KOPT-K1 (cell line): Measurements from ENCODE around the gene CCAR1.
"Not testable (repeated sequence)": the region's sequence is repeated elsewhere in the genome, so short reads cannot be mapped to it uniquely, and the experiment has no call there.

ENCODE experiments used
- H3K27ac ChIP-seq: fragments of 200-600 bp; sonication (generic); 2 replicates; pipeline ENCODE4 v1.5.1; 2016; ENCODE audit warnings: antibody characterized with exemption, mild to moderate bottlenecking, low read depth, low read length; ENCODE audit not compliant: poor library complexity, severe bottlenecking
- H3K36me3 ChIP-seq: fragments of 200-600 bp; sonication (generic); 2 replicates; pipeline ENCODE4 v1.5.1; 2017; ENCODE audit warnings: antibody characterized with exemption, mild to moderate bottlenecking, low read length, moderate library complexity; ENCODE audit not compliant: insufficient read depth
- H3K9me3 ChIP-seq: fragments of 200-600 bp; sonication (generic); 2 replicates; pipeline ENCODE4 v1.5.1; 2017; ENCODE audit warnings: antibody characterized with exemption, low read length, mild to moderate bottlenecking; ENCODE audit not compliant: insufficient read depth, poor library complexity, severe bottlenecking

CCAR1 gene, protein sequence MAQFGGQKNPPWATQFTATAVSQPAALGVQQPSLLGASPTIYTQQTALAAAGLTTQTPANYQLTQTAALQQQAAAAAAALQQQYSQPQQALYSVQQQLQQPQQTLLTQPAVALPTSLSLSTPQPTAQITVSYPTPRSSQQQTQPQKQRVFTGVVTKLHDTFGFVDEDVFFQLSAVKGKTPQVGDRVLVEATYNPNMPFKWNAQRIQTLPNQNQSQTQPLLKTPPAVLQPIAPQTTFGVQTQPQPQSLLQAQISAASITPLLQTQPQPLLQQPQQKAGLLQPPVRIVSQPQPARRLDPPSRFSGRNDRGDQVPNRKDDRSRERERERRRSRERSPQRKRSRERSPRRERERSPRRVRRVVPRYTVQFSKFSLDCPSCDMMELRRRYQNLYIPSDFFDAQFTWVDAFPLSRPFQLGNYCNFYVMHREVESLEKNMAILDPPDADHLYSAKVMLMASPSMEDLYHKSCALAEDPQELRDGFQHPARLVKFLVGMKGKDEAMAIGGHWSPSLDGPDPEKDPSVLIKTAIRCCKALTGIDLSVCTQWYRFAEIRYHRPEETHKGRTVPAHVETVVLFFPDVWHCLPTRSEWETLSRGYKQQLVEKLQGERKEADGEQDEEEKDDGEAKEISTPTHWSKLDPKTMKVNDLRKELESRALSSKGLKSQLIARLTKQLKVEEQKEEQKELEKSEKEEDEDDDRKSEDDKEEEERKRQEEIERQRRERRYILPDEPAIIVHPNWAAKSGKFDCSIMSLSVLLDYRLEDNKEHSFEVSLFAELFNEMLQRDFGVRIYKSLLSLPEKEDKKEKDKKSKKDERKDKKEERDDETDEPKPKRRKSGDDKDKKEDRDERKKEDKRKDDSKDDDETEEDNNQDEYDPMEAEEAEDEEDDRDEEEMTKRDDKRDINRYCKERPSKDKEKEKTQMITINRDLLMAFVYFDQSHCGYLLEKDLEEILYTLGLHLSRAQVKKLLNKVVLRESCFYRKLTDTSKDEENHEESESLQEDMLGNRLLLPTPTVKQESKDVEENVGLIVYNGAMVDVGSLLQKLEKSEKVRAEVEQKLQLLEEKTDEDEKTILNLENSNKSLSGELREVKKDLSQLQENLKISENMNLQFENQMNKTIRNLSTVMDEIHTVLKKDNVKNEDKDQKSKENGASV

DNA sequence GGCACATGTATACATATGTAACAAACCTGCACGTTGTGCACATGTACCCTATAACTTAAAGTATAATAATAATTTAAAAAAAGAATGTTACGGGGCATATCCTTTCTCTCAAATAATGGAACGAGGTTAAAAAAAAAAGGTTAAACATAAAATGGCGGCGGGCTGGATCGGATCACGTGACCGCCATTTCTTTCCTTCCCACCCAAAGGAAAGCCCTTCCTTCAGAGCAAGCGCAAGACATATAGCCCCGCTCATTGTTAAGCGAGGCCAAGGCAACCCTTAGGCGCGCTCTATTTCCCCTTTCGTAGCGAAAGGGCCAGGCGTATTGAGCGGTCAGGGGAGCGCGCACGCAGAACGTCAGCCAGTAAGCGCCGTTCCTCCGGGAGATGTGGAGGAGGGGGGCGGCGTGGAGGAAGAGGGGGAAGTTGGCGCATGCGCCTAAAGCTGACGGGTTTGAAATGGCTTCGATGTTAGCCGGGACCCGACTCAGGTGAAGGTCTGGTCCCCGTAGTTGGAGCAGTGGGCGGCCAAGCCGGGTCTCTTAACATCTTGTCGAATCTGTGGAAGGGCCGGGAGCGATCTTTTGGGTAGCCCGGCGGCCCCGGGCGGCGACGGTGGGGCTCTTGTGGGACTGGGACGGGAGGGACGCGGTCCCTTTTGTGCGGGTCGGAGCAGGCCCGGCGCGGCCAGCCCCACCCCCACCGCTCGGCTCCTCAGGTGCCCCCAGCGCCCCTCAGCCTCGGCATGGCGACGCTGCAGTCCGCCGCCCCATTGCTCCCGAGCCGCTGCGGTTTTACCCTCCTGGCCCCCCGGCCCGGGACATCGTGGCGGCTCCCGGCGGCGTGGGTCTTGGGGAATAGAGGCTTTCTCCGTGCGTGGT, at the start of gene CCAR1:
CCAR1 (plus strand) TSS at position 447 of the 880 bp plus-strand sequence. CDS start 1,266 bp downstream, outside the sequence.
- Histone ChIP-seq H3K27ac (peak within 1 kb of the TSS; percentile 91), H3K9me3 (no peaks in the 10 kb centered on the region), H3K36me3 (peaks cover 35% of the 10 kb centered on the region)

DNA sequence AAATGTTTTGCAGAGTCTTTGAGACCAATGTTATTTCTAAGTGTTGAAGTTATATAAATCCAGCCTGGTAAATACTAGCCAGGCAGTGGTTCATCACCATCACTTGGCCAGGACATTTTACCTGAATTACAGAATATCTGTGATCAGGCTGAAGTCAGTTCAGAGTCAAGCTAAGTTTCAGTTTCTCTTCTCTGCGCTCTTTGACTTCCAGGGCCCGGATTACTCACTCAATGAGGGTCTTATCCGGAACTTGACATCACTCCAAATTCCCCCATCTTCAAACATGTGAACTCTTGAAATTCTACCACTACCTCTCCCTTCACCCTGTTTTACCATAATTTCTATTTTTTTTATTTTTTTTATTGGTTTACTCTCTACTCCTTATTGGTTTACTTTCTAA, 36.6 kb upstream of the CCAR1 start:
- H3K36me3 ChIP-seq: peaks cover 59% of the 10 kb centered on the region; the same call in 1 of the 2 replicates
- no peaks in the 10 kb centered on the region for H3K9me3 ChIP-seq
- no peak overlapping the region for H3K27ac ChIP-seq

DNA sequence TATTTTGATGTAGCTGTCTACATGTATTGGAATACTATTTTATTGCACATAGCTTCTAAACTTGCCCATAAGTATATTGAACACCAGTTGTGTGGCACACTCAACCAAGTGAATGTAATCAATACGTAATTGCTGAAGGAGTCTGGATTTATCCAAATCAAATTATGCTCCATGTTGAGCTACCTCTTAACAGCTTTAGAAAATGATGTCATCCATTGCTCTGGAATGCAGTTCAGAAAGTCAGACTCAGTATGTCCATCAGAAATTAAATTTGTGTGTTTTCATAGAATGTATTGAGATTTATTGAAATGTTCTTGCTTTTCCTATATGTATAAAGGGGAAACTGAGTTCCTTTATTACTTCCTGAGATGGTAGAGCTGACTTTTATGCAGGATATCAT, 25.0 kb upstream of the CCAR1 start:
- no peak overlapping the region for H3K27ac ChIP-seq
- H3K36me3 ChIP-seq: peaks cover 13% of the 10 kb centered on the region
- H3K9me3 ChIP-seq: no peaks in the 10 kb centered on the region

DNA sequence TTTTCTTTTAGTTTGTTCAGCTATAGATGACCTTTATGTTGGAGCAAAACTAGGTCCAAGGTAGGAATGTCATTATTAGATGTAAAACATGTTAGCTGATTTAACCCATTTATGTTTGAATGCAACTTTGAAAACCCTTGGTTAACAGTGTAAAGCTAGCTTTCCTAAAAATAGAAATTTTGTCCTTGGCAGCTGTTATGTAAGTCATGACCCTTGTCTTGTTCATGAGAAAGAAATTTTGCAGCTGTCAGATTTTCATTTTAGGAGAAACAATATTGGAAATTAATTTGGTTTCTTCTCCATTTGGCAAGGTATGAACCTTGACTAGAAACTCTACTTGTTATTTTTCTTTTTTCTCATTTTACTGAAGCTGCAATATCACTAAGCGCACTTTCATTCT, 23.9 kb upstream of the CCAR1 start:
- Histone ChIP-seq H3K27ac (no peak overlapping the region), H3K36me3 (peaks cover 2% of the 10 kb centered on the region; the same call in 1 of the 2 replicates), H3K9me3 (no peaks in the 10 kb centered on the region)

DNA sequence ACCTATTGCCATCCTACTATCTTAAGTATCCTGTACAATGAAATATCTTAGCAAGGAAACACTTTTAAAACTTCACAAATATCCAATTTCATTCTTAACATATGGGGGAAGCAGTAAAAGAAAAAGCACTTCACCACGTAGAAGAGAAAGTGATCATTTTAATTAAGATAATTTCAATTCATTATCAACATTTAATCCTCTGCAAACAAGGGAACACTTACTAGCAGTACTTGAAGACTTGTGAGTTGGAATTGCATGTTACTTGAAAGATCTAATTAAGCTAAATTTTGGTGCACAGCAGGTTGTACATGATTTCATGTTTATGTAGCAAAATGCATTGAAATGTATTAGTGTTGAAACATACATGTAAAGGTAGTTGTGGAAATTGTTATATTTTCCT, 20.8 kb upstream of the CCAR1 start:
- Histone ChIP-seq H3K36me3 (no peaks in the 10 kb centered on the region), H3K9me3 (no peaks in the 10 kb centered on the region), H3K27ac (no peak overlapping the region)

DNA sequence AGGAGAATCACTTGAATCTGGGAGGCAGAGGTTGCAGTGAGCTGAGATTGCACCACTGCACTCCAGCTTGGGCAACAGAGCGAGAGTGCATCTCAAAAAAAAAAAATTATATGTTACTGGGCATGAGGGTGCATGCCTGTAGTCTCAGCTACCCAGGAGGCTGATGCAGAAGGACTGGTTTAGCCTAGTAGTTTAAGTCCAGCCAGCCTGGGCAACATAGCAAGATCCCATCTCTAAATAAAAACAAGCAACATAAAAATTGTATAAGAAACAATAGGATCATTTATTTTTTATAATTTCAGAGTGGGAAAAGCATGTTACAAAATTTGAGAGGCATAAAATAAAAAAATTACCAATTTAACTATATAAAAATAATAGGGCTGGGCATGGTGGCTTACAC, 15.5 kb upstream of the CCAR1 start:
- Histone ChIP-seq H3K9me3 (no peaks in the 10 kb centered on the region), H3K27ac (no peak overlapping the region), H3K36me3 (no peaks in the 10 kb centered on the region)

DNA sequence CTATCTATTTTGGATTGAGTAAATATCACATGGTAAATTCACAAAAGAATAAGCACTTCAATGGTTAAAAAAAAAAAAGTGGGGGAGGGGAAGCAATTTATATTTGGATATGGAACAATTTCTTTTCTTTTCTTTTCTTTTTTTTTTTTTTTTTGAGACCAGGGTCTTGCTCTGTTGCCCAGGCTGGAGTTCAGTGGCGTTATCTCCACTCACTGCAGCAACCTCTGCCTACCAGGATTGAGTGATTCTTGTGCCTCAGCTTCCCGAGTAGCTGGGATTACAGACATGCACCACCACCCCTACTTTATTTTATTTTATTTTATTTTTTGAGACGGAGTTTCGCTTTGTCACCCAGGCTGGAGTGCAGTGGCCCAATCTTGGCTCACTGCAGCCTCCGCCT, 12.1 kb upstream of the CCAR1 start:
- not testable (repeated sequence) for H3K36me3 ChIP-seq, H3K9me3 ChIP-seq, H3K27ac ChIP-seq

DNA sequence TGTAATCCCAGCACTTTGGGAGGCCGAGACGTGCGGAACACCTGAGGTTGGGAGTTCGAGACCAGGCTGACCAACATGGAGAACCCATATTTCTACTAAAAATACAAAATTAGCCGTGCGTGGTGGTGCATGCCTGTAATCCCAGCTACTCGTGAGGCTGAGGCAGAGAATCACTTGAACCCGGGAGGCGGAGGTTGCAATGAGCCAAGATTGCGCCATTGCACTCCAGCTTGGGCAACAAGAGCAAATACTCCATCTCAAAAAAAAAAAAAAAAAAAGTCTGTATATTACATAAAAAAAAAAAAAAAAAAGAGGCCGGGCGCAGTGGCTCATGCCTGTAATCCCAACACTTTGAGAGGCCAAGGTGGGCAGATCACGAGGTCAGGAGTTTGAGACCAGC, 8.0 kb upstream of the CCAR1 start:
- H3K9me3 ChIP-seq, H3K36me3 ChIP-seq, H3K27ac ChIP-seq: not testable (repeated sequence)

DNA sequence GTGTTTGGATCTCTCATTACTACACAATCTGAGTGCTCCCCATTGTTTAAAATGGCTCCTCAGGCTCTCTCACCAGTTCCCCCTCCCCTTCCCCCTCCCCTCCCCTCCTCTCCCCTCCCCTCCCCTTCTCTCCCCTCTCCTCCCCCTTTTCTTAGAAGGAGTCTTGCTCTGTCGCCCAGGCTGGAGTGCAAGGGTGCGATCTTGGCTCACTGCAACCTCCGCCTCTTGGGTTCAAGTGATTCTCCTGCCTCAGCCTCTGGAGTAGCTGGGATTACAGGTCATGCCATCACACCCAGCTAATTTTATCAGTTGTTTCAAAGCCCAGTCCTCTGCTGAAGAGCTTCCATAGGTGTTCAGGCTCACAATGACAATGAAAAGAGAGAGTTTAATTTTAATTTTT, 3.6 kb upstream of the CCAR1 start:
- H3K9me3 ChIP-seq: no peaks in the 10 kb centered on the region
- H3K36me3 ChIP-seq: peaks cover 2% of the 10 kb centered on the region; the same call in 1 of the 2 replicates
- no peak overlapping the region for H3K27ac ChIP-seq

DNA sequence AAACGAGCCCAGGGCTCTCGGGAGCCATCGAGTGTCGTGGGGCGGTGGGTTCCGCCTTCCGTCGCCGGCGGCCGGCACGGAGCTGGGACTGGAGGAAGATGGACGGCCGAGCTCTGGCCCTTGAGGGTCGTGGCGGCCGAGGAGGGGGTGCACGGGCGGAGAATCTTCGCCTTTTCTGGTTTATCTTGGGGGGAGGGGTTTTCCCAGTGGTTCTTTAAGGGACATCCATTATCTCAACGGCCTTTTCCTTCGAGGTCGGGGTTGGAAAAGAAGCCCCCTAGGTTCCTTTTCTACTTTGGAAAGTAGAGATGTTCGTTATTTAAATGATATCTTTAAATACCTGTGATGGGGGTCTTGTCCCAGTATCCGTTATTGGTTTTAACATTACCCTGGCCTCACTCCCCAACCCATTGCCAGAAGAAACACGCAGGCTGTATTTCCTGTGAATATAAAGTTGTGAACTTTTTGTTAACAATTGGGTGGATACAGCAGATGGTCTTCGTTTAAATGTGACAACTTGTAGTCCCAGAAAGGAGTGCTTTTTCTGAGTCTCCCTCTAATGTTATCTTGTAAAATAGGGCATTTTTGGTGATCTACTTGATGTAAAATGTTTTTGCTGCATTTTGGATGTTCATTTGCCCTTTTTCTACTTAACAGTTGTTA, 765 bp downstream of the CCAR1 start:
- Histone ChIP-seq H3K9me3 (no peaks in the 10 kb centered on the region), H3K36me3 (peaks cover 42% of the 10 kb centered on the region), H3K27ac (peak overlapping the region; percentile 91)

DNA sequence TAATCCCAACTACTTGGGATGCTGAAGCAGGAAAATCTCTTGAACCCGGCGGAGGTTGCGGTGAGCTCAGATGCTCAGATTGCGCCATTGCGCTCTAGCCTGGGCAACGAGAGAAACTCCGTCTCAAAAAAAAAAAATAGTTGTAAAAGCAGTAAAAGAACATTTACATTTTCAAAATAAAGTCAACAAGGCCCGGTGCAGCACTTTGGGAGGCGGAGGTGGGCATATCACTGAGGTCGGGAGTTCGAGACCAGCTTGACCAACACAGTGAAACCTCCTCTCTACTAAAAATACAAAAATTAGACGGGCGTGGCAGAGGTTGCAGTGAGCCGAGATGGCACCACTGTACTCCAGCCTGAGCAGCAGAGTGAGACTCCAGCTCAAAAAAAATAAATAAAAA, 4.0 kb downstream of the CCAR1 start:
- Histone ChIP-seq H3K36me3 (peaks cover 74% of the 10 kb centered on the region), H3K27ac (no peak overlapping the region), H3K9me3 (no peaks in the 10 kb centered on the region)

DNA sequence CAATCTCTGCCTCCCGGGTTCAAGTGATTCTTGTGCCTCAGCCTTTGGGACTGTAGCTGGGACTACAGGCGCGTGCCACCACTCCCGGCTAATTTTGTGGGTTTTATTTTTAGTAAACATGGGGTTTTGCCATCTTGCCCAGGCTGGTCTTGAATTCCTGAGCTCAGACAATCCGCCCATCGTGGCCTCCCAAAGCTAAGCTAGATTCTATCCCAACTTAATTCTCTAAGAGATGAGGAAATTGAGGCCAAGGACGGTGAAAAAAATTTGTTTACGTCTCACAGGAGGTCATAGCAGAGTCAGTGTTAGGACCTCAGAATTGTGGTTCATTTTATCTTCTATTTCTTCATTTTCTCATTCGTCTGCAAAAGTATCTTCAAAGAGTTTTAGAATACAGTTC, 6.1 kb downstream of the CCAR1 start:
- peaks cover 95% of the 10 kb centered on the region for H3K36me3 ChIP-seq
- no peak overlapping the region for H3K27ac ChIP-seq
- no peaks in the 10 kb centered on the region for H3K9me3 ChIP-seq

DNA sequence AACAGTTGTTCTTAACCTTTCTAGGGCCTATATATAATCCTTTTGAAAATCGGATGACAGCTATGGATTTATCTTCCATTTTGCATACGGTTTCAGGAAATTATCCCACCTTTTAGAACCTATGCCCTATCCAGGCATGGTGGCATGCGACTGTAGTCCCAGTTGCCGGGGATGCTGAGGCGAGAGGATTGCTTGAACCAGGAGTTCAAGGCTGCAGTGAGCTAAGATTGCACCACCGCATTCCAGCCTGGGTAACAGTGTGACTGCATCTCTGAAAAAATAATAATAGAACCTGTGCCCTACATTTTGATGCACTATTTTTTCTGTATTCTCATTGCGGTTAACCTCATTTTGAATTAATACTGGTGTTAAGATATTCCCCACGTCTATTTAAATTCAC, 11.6 kb downstream of the CCAR1 start:
- Histone ChIP-seq H3K9me3 (no peaks in the 10 kb centered on the region), H3K27ac (no peak overlapping the region), H3K36me3 (peaks cover 98% of the 10 kb centered on the region)

DNA sequence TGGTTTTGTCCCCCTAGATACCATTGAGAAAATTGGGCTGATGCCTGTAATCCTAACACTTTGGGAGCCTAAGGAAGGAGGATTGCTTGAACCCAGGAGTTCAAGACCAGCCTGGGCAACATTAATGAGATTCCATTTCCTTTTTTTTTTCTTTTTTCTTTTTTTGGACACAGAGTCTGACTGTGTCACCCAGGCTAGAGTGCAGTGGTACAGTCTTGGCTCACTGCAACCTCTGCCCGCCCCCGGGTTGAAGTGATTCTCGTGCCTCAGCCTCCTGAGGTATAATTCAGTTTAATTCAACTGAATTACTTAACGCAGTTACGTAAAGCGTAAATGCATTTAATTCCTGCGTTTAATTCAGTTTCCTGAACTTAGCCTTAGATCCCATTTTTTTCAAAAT, 13.3 kb downstream of the CCAR1 start:
- H3K36me3 ChIP-seq: peaks cover 98% of the 10 kb centered on the region
- H3K9me3 ChIP-seq: no peaks in the 10 kb centered on the region
- no peak overlapping the region for H3K27ac ChIP-seq
